Activated effector memory CD4-positive, alpha-beta T cell treated with Interleukin-2 at 50 U/mL for 16 hours (primary cell): ENCODE measurements around the gene RTN4RL1.
"Not testable (repeated sequence)": the region's sequence is repeated elsewhere in the genome, so short reads cannot be mapped to it uniquely, and the experiment has no call there.

Experiments
- DNase-seq: peaks from one replicate; pipeline ENCODE4 v3.0.0-alpha.2; 2020

RTN4RL1 gene

GRCh38 chr17:1914661-1915083, 110.5 kb downstream of the RTN4RL1 start:
- no peak for DNase-seq

- no peak for DNase-seq
These were observed 111.4 kb downstream of the RTN4RL1 start for GRCh38 chr17:1913702-1914101.

GRCh38 chr17:1912146-1912545, 113.0 kb downstream of the RTN4RL1 start:
- no peak for DNase-seq

- DNase-seq = no peak
These were observed 115.1 kb downstream of the RTN4RL1 start for GRCh38 chr17:1909985-1910384.

GRCh38 chr17:1908699-1909309, 116.3 kb downstream of the RTN4RL1 start:
- peak; percentile 14 for DNase-seq

GRCh38 chr17:1907909-1908698, 117.0 kb downstream of the RTN4RL1 start:
- DNase-seq = no peak

- no peak for DNase-seq
These were observed 117.9 kb downstream of the RTN4RL1 start for GRCh38 chr17:1907216-1907631.

- DNase-seq = no peak
These were observed 118.5 kb downstream of the RTN4RL1 start for GRCh38 chr17:1906662-1907101.

- DNase-seq = no peak
These were observed 119.8 kb downstream of the RTN4RL1 start for GRCh38 chr17:1905190-1905913.

GRCh38 chr17:1904273-1905182, 120.6 kb downstream of the RTN4RL1 start:
- no peak for DNase-seq

GRCh38 chr17:1899403-1900000, 125.6 kb downstream of the RTN4RL1 start:
- DNase-seq = no peak

- DNase-seq = no peak
These were observed 126.3 kb downstream of the RTN4RL1 start for GRCh38 chr17:1898872-1899271.

- DNase-seq = no peak
These were observed 126.8 kb downstream of the RTN4RL1 start for GRCh38 chr17:1898332-1898731.

- no peak for DNase-seq
These were observed 128.0 kb downstream of the RTN4RL1 start for GRCh38 chr17:1897105-1897656.

GRCh38 chr17:1896243-1897104, 128.7 kb downstream of the RTN4RL1 start:
- no peak for DNase-seq

- DNase-seq = not testable (repeated sequence)
These were observed 129.7 kb downstream of the RTN4RL1 start for GRCh38 chr17:1895479-1895878.

- DNase-seq = no peak
These were observed 130.3 kb downstream of the RTN4RL1 start for GRCh38 chr17:1894753-1895339.

GRCh38 chr17:1890758-1891450, 134.2 kb downstream of the RTN4RL1 start:
- no peak for DNase-seq

GRCh38 chr17:1888741-1889140, 136.4 kb downstream of the RTN4RL1 start:
- no peak for DNase-seq
